Putamen (tissue), 1 donor: ENCODE results near the gene LRP1.

Experiments
- DNase-seq: peaks from one replicate; pipeline ENCODE4 v3.0.0-alpha.2; 2016; ENCODE audit warnings: low spot score

LRP1 gene

DNA sequence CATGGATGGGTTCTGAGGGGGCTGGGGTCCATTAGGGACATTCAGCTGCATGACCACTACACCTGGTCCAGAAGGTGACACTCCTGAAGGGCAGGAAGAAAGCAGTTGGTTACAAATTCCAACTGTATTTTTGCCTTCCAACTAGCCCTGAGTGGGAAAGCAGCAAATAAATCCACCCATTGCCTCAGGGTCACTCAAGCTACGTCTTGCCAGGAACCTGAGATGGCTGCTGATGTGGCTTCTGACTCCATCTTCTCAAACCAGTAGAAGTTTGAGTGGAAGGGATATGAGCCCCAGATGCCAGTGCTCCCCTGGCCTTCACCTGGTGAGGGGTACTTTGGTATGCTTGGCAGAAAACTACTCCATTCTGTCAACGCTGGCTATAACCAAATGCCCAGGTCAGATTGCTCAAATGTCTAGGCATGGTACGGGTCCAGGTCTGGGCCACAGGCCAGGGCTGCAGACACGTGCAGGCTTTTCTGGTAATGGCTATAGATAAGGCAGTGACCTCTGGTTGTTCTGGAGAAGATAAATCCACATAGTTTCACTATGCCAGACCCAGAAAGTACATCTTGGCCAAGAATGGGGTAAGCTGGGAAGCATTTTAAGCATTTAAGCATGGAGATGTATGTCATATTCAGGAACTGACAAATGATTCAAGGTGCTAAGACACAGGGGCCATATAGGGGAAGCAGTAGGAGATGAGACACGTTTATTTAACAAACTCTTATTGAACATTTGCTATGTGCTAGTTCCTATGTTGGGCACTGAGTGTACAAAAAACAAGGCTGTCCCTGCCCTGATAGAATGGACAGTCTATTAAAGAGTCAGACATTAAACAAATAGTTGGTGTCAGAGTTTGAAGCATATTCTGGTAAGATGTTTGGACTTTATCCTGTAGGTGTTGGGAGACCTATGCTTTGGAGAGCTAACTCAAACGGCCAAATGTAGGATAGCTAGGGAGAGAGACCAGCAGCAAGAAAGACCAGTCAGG, 131.0 kb downstream of the LRP1 start:
- no peak for DNase-seq

DNA sequence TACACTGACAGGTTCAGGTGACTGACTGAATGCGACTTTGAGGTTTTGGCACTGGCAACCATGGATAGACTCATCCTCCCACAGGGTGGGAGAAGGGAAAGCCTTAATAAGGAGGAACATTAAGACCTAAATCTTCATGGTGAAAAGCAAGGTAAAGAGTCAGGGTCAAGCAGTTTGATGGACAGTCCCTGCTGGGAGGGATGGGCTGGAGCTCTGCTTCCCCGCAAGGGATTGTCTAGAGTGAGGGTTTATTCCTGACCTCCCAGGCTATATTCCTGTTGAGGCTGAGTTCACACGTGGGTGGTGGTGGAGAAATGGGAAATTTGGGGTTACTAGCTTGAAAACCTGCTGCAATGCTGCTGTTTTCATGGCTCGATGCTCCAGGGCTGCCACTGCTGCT, 132.1 kb downstream of the LRP1 start:
- DNase-seq: no peak

GRCh38 chr12:57261428-57261865, 133.2 kb downstream of the LRP1 start:
- DNase-seq: no peak

DNA sequence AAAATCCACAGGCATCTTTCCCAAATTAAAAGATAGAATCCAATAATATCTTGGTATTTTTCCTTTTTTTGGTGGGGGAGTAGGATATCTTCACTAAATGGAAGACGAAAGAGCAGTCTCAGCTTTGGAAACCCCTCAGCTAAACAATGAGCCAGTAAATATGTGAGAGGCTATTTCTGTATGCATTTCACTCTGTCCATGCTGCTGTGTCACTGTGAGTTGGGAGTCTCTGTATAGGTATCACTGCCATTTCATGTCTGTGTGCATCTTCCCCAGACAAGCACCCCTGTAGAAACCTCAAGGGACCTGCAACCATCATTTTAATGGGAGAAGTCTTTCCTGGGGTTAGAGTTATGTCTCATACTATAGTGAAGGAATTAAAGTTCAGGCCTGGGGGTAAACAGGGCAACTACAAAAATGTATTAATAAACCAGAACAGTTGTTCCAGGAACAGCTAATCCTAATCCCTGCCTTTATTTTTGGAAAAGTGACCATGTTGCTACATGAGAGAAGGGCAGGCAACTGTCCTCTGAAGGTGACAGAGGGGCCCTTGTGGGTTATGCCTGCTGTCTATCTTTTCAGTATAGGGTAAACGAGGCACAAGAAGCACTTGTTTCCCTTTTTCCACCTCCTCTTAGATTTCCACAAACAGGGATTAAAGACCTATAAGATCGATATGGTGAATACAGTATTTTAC, 134.0 kb downstream of the LRP1 start:
- no peak for DNase-seq
